ENCODE results near the gene TRAPPC8. TPM values are rescaled to one million over a fixed set of nuclear protein-coding genes. Genes with fewer than 3 reads are reported as not detected.
"Not testable (repeated sequence)": the region's sequence is repeated elsewhere in the genome, so short reads cannot be mapped to it uniquely, and the experiment has no call there.

Gene TRAPPC8, protein sequence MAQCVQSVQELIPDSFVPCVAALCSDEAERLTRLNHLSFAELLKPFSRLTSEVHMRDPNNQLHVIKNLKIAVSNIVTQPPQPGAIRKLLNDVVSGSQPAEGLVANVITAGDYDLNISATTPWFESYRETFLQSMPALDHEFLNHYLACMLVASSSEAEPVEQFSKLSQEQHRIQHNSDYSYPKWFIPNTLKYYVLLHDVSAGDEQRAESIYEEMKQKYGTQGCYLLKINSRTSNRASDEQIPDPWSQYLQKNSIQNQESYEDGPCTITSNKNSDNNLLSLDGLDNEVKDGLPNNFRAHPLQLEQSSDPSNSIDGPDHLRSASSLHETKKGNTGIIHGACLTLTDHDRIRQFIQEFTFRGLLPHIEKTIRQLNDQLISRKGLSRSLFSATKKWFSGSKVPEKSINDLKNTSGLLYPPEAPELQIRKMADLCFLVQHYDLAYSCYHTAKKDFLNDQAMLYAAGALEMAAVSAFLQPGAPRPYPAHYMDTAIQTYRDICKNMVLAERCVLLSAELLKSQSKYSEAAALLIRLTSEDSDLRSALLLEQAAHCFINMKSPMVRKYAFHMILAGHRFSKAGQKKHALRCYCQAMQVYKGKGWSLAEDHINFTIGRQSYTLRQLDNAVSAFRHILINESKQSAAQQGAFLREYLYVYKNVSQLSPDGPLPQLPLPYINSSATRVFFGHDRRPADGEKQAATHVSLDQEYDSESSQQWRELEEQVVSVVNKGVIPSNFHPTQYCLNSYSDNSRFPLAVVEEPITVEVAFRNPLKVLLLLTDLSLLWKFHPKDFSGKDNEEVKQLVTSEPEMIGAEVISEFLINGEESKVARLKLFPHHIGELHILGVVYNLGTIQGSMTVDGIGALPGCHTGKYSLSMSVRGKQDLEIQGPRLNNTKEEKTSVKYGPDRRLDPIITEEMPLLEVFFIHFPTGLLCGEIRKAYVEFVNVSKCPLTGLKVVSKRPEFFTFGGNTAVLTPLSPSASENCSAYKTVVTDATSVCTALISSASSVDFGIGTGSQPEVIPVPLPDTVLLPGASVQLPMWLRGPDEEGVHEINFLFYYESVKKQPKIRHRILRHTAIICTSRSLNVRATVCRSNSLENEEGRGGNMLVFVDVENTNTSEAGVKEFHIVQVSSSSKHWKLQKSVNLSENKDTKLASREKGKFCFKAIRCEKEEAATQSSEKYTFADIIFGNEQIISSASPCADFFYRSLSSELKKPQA (N-terminal part only)
- 10 to 100 TPM; 39.5 to 57.0 (median 52.4) TPM for polyA plus RNA-seq (ENCODE audit: insufficient read depth in 1 of 5, insufficient read length in 5 of 5, low replicate concordance in 1 of 5)
- long read RNA-seq, donor 1, full-length matches to known transcripts = 1 of 1 reads
- long read RNA-seq, donor 1, partial matches to known transcripts = 0 of 1 reads
- long read RNA-seq, donor 1, other reads (novel, unspliced or antisense) = 0 of 1 reads
- long read RNA-seq, donor 2 = 0 reads
- long read RNA-seq, donor 3 = 0 reads
- long read RNA-seq, donor 4 = 0 reads
- long read RNA-seq, donor 5, partial matches to known transcripts = 5 of 6 reads
- long read RNA-seq, donor 5, other reads (novel, unspliced or antisense) = 0 of 6 reads
- long read RNA-seq, donor 6, full-length matches to known transcripts = 3 of 3 reads
- long read RNA-seq, donor 6, partial matches to known transcripts = 0 of 3 reads
- long read RNA-seq, donor 6, other reads (novel, unspliced or antisense) = 0 of 3 reads
- long read RNA-seq, donor 7, full-length matches to known transcripts = 1 of 1 reads
- long read RNA-seq, donor 7, partial matches to known transcripts = 0 of 1 reads
- long read RNA-seq, donor 7, other reads (novel, unspliced or antisense) = 0 of 1 reads
- long read RNA-seq, donor 8, partial matches to known transcripts = 0 of 1 reads
- long read RNA-seq, donor 8, other reads (novel, unspliced or antisense) = 0 of 1 reads

DNA sequence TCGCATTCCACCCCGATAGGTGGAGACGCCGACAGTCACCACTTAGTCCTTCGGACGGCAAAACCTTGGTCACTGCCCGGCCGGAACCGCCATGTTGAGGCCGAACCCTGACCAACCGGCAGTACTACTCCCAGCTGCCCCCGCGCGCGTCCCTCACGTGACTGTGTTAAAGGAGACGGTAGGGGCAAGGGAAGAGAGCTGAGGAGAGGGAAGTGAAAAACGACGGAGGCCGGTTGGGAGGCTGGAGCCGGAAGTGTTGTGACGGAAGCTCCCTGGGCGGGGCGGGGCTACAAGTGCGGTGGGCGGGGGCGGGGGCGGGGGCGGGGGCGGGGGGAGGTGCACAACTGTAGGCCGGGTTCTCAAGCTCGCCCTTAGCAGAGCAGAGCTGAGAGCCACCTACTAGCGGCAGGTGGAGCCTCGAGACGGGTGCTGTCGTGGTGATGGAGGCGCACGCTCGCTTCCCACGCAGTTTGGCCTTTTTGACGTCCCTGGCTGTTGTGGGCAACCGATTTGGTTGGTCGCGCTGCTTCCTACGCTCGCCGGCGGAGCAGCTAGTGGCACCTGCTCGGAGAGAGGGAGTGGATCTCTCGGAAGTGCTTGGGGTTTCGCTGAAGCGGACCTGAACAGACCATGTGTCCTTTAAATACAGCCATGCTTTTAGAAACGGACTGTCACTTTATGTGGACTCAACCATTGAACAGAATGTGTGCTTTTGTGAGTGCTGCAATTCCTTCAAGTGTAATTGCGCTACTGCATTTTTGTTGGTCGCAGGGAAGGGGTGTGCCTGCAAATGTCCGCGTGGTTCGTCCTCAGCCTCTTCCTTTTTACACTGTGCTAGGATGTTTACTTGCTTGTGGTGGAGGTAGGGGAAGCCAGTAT, at the start of gene TRAPPC8:
TSS of gene TRAPPC8 (minus strand) at position 130 of the 879 bp plus-strand sequence. CDS start 364 bp downstream, outside the sequence.
- DNase-seq = peak; percentile 96

DNA sequence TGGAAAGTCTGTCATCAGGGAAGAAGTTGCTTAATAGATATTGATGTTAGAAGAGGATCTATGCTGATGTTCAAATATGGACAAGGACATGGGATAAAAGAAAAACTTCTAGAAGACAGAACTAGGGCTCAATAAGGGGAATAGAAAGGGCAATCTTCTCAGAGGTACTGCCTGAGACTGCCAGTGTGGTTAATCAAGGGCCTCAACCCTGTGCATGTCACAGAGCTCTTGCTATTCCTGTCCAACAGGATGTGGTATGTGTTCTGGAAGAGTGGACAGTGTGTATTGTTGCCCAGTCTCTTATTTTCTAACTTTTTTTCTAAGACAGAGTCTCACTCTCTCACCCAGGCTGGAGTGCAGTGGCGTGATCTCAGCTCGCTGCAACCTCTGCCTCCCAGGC, 47.9 kb upstream of the TRAPPC8 start:
- no peak for DNase-seq

DNA sequence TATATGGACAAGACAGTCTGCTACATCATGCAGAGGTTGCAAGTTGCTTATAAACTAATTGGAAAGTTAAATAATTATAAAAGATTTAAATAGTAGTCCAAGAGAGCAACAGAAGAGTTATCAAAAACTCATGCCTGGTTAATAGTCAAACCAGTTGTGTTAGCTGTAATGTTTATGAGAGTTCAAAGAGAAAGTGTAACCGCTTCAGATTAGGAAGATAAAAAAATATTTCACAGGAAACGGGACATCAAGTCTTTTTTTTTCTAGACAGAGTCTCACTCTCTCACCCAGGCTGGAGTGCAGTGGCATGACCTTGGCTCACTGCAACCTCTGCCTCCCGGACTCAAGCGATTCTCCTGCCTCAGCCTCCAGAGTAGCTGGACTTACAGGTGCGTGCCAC, 41.0 kb upstream of the TRAPPC8 start:
- DNase-seq = no peak

DNA sequence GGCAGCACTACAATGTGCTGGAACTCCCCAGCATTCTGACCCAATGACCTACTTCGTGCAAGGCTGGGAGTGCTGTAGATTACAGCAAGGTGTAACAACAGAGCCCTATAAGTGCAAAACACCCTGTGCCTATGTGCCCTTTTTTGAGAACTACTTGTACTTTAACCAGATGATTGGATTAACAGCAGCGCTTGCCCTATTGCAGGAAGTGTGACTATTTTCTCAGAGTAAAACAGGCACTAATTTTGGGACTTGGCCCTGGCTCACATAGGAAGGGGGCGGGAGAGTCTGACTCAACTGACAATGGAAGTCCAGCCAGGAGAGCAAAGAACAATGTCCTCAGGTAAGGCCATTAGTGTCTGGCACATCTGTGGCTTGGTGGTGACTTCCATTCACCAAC, 40.1 kb upstream of the TRAPPC8 start:
- DNase-seq = no peak

DNA sequence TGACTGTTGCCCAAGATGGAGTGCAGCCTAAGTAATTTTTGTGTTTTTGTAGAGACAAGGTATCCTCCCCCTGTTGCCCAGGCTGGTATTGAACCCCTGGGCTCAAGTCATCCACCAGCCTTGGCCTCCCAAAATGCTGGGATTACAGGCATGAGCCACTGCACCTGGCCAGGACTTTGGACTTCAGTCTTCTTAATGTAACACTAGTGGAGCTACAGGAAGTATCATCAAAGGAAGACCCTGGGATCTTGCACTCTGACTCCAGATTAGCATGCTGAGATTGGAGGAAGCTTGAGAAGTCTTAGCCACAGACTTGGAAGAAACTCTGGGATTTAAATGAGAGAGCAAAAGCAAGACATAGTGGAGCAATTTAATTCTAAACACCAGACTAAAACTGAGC, 37.9 kb upstream of the TRAPPC8 start:
- no peak for DNase-seq

DNA sequence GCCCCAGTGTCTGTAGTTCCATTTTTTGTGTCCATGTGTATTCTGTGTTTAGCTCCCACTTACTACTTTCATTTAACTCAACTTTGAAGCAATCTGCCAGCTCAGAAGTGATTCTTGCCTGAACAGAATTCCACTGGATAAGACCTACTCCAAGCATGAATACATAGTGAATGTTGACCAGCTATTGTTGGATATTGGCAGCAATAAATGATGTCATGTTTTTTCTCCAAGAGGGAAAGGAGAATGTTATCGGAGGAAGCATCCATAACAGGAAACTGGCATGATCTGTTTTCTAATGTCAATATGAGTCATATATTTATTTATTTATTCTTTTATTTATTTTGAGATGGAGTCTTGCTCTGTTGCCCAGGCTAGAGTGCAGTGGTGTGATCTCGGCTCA, 36.8 kb upstream of the TRAPPC8 start:
- DNase-seq = no peak

DNA sequence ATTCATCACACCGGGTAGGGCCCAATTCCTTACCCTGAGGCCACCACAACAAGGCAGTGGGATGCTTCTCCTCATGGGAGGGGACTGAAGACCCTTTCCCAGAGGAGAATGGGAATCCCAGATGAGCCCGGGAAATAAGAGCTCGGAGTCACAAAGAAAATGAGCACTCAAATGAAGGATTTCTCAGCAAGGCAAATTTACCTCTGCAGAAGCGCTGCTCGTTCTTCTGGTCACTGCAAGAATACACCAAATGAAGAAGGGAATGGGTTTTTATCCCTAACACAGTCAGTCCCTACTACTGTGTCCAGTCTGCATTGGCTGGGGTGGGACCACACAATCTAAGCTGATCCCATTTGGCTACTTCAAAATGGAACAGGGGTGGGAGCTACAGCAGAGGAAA, 35.7 kb upstream of the TRAPPC8 start:
- DNase-seq = no peak

DNA sequence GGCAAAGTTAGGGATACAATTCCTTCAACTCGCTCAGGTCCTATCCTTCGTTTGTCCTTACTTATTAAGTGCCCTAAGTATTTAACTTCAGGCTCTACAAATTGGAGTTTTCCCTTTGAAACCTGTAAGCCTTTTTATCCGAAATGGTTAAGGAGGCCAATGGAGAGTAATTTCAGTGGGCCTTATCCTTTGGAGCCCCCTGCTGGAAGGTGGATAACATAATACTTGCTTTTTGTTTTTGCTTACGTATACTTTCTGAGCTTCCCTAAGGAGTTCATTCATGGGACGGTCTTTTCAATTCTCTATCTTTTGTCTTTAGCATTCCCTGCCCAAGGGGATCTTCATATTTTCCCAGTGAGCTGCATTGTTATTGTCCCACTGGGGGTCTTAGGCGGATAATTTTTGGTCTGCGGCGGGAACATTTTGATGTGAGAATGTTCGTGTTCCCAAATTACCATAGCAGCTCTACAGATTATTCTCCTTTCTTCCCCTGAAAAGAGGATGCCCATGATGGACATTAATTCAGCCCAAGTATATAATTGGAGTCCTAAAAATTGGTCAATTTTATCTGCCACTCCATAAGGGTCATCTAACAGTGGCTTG, 34.4 kb upstream of the TRAPPC8 start:
- no peak for DNase-seq

DNA sequence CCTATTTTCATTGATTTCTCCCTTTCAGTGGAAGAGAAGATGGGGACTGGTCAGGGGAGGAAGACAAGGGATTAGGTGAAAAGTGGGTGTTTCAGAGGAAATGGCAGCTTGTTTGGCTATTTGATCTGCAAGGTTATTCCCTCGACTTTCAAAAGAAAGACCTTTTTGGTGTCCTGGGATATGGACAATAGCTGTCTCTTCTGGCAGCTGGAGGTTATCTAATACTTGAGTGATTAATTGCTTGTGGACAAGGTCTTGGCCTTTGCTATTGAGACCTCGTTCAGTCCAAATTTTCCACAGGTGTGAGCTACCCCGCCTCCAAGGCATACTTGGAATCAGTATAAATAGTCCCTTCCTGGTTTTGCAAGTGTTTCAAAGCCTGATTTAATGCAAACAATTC, 33.3 kb upstream of the TRAPPC8 start:
- DNase-seq = no peak

DNA sequence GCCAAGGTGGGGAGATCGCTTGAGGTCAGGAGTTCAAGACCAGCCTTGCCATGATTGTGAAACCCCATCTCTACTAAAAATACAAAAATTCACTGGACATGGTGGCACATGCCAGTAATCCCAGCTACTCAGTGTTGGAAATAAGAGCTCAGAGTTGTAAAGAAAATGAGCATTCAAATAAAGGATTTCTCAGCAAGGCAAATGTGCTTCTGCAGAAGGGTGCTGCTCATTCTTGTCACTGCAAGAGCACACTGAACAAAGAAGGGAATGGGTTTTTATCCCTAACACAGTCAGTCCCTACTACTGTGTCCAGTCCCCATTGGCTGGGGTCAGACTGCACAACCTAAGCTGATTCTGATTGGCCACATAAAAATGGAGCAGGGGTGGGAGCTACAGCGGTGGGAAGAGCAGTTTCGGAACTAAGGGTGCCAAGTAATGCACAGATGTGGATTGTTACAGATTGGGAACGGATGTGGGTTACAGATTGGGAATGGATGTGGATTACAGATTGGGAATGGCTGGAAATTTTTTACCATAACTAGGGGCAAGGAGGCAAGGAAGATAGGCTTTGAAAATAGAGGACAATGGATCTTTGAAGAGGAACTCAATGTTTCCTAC, 31.1 kb upstream of the TRAPPC8 start:
- DNase-seq = no peak

DNA sequence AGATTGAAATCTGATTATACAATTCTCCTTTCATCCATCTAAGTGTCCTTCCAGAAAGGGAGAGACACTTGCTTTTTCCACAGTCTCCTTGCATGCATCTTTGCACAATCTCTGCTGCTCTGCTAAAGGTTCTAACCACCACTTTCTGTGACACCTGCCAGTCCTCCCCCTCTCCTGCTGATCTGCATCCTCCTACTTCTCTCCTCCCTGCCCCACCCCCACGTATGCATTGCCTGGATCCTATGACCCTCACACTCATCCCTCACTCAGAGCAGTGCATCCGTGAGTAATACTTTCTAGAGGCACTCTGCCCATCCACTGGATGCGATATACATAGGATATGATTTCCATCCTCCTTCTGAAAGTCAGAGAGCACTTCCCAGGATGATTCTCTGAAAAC, 27.7 kb upstream of the TRAPPC8 start:
- no peak for DNase-seq

DNA sequence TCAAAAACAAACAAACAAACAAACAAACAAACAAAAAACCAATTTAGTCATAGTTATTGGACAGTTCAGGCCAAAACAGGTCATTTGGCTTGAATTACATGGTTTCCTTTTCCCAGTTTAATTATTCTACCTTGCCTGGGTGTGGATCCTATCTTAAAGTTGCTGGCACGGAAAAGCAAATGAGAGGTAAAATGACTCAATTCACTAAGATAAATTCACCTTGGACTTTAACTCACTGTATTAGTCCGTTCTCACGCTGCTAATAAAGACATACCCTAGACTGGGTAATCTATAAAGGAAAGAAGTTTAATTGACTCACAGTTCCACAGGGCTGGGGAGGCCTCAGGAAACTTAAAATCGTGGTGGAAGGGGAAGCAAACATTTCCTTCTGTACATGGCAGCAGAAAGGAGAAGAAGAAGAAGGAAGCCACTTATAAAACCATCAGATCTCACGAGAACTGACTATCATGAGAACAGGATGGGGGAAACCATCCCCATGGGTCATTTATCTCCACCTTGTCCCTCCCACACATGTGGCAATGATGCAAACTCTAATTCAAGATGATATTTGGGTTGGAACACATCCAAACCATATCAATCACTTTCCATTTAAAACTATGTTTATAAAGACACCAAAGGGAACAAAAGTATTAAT, 22.5 kb upstream of the TRAPPC8 start:
- DNase-seq = no peak

DNA sequence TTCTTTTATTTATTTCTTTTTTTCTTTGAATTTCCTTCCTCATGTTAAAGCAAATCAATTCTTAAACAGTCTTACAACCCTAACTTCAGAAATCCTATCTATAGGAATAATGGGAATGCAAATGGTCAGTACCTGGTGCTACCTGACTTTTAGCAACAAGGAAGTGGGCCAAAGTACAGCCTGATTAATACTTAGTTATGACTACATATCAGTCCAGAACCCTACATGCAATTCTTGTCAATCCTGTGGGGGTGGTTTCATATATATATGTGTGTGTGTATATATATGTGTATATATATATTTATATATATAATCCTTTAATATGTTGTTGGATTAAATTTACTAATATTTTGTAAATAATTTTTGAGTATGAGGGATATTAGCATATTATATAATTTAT, 14.8 kb upstream of the TRAPPC8 start:
- DNase-seq = no peak

DNA sequence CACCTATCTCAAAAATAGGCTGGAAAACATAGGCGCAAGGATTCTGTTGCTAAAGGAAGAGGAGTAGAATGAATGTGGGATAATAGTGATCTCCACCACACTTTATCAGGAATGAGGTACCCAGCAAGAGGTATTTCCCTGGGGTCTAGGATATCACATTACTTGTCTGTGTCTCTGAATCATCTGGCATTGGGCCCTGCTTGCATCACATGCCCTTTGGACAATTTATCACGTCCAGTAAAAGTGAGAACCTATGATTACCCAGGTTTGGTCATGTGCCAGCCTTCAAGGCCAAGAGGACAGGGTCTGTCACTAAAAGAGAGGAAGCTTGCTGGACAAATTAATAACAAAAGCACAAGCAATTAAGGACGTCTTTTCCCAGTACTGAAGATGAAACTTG, 11.4 kb upstream of the TRAPPC8 start:
- no peak for DNase-seq

DNA sequence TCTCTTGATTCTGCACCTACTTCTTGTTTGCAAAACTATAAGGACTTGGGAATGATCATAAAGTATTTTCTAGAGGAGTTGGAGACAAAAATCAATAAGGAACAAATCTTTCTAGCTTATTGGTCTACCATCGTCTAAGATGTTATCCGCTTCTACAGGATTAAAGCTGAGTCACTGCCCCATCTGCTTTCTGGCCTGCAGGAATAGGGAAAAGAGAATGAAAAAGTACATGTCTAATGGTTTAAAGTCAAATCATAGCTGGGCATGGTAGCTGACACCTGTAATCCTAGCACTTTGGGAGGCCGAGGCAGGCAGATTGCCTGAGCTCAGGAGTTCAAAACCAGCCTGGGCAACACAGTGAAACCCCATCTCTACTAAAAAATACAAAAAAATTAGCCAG, 10.8 kb upstream of the TRAPPC8 start:
- DNase-seq = not testable (repeated sequence)

DNA sequence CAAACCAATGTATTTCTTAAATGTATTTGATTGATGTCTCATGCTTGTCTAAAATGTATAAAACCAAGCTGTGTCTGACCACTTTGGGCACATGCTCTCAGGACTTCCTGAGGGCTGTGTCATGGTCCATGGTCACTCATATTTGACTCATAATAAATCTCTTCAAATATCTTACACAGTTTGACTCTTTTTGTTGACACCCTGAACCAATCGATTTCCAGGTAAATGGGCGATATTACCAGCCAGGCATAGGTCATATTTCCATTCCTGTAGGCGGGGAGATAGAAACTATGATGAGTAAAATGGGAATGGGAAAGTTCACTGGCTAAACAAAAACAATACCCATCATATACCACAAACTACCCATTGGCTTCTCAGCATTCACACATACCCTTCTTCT, 9.3 kb upstream of the TRAPPC8 start:
- DNase-seq = no peak

DNA sequence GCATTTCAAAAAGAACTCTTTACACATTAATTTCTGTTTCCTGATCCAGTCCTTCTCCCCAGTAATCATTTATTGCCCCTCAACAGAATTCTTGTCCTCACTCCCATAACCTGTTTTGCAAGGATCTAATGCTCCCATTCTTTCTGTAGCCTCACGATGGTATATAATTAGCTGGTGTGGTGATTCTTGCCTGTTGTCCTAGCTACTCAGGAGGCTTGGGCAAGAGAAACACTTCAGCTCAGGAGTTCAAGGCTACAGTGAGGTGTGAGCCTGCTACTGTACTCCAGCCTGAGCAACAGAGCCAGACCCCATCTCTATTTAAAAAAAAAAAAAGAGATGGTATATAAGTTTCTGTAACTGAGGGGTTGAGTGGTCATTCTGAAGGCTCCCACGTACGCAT, 7.7 kb upstream of the TRAPPC8 start:
- no peak for DNase-seq

DNA sequence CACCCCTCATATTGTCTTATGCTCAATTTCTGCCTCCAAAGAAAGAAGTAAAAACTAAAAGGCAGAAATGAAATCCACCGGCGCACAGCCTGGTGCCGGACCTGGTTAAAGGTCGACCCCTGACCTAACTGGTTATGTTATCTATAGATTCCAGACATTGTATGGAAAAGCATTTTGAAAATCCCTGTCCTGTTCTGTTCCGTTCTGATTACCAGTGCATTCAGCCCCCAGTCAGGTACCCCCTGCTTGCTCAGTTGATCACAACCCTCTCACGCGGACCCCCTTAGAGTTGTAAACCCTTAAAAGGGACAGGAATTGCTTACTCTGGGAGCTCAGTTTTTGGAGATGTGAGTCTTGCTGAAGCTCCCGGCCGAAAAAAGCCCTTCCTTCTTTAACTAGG, 5.4 kb upstream of the TRAPPC8 start:
- DNase-seq = not testable (repeated sequence)

All from right lung (tissue), 10 donors.